ENCODE results near the gene PPP4R3A. TPM values are rescaled to one million over a fixed set of nuclear protein-coding genes. Genes with fewer than 3 reads are reported as not detected.
"Not testable (repeated sequence)": the region's sequence is repeated elsewhere in the genome, so short reads cannot be mapped to it uniquely, and the experiment has no call there.

PPP4R3A gene
- total and polyA plus RNA-seq, 9 donors, result 54.5 to 76.0 (median 69.0) TPM

DNA sequence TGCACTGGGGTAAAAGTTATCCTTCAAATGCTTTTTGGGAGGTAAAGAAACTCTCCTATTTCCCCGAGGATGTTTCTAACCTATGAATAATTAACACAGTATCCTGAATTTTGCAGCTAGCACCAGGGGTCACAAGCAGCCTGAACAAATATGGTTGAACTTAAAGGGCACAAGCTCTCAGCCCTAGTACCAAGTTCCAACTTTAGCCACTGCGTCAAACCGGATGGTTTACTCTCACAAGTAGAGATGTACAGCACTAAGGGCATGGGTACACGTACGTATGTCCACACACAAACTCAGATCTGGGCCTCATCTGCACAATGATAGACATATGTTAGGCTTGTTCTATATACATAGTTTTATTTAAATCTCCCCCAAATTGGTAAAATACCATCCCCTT lies 97.2 kb downstream of the PPP4R3A start:
- no peak for DNase-seq
- Histone ChIP-seq H3K27me3 (ENCODE audit: control insufficient read depth, insufficient read depth, low read length) (peaks cover 16% of the 10 kb centered on the region), H3K4me1 (ENCODE audit: control insufficient read depth, insufficient read depth, low read length) (peaks cover 9% of the 10 kb centered on the region), H3K36me3 (ENCODE audit: control insufficient read depth, insufficient read depth, low read length) (no peaks in the 10 kb centered on the region), H3K27ac (ENCODE audit: low read length) (no peak overlapping the region), H3K9me3 (replicated peaks; ENCODE audit: control insufficient read depth, low read depth, low read length) (no peaks in the 10 kb centered on the region), H3K4me3 (ENCODE audit: low read length) (no peak overlapping the region)
- WGBS (ENCODE audit: insufficient coverage), result 83% methylated on average over 1 of the region's 5 CpGs

DNA sequence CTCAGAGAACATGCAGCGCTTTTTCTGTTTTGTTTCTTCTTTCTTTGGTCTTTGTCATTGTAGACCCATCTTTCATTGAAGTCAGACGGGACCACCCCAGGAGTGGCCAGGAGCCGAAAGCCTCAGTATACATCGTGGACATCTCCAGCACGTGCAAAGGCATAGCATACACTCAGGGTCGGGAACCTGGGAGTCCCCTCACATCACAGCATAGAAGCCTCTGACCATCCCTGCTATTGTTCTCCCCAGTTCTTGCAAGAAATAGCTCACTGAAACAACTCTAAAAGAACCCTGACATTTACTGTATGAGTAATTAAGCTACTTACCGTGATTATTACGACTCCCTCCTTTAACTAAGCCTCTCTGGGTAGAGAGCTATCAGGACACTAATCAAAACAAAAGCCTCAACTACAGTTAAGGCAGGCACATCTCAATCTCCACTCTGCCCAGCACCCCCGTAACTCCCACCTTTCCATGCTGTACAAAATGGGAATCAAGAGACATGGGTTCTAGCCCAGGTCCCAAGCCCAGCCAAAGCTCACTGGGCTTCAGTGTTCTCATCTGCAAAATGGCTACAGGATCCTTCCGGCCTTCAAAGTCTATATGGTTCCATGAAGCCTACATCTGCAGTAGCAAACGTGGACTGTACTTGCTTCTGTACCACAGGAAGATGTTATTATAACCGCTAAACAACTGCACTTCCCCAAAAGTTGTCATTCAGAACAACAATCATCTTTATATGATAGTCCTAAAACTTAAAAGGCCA lies 99.2 kb downstream of the PPP4R3A start:
- Histone ChIP-seq H3K9me3 (replicated peaks; ENCODE audit: control insufficient read depth, low read depth, low read length) (no peaks in the 10 kb centered on the region), H3K27ac (ENCODE audit: low read length) (no peak overlapping the region), H3K27me3 (ENCODE audit: control insufficient read depth, insufficient read depth, low read length) (peaks cover 3% of the 10 kb centered on the region), H3K4me1 (ENCODE audit: control insufficient read depth, insufficient read depth, low read length) (no peaks in the 10 kb centered on the region), H3K36me3 (ENCODE audit: control insufficient read depth, insufficient read depth, low read length) (peaks cover 4% of the 10 kb centered on the region), H3K4me3 (ENCODE audit: low read length) (no peak overlapping the region)
- DNase-seq, result no peak
- 69% methylated on average over 10 of the region's 12 CpGs for WGBS (ENCODE audit: insufficient coverage)

DNA sequence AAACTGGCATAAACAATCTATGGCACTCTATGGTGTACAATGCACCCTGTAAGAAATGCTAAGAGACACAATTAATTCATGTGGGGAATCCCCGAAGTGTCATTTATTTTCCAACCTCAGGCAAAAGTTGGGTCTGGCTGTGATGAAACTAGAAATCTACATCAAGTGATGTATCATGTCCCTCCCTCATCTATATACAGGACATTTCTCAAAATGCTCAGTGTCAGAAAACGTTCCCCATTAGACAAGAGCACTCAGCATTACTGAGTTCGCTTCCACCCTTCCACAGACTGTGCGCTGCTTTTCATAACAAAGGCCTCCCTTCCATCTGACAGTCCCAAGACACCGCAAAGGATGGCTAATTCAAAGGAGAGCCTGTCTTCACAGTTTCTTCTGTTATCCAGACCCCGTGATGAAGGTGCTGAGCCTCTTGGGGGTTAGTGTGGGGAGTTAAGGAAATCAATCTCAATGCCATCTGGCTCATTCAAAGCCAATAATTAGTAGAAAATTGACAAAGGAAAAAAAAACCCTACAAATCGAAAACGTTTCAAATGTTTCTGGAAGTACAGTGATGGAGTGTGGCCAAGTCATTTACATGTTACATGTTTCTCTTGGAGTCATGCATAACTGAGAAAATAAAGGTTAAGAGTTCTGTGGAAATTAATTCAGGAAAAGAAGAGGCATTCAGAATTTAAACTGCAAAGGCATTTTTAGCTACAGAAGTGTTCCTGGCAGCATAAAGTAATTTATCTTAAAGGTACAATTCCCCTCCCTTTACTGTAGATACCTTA lies 100.0 kb downstream of the PPP4R3A start:
- no peak overlapping the region for H3K27ac ChIP-seq (ENCODE audit: low read length)
- WGBS (ENCODE audit: insufficient coverage), result 63% methylated on average over 2 of the region's 8 CpGs
- no peaks in the 10 kb centered on the region for H3K9me3 ChIP-seq (replicated peaks; ENCODE audit: control insufficient read depth, low read depth, low read length)
- peaks cover 2% of the 10 kb centered on the region for H3K4me1 ChIP-seq (ENCODE audit: control insufficient read depth, insufficient read depth, low read length)
- no peak overlapping the region for H3K4me3 ChIP-seq (ENCODE audit: low read length)
- peak; percentile 30 for DNase-seq
- peaks cover 6% of the 10 kb centered on the region for H3K36me3 ChIP-seq (ENCODE audit: control insufficient read depth, insufficient read depth, low read length)
- H3K27me3 ChIP-seq (ENCODE audit: control insufficient read depth, insufficient read depth, low read length), result peaks cover 2% of the 10 kb centered on the region

DNA sequence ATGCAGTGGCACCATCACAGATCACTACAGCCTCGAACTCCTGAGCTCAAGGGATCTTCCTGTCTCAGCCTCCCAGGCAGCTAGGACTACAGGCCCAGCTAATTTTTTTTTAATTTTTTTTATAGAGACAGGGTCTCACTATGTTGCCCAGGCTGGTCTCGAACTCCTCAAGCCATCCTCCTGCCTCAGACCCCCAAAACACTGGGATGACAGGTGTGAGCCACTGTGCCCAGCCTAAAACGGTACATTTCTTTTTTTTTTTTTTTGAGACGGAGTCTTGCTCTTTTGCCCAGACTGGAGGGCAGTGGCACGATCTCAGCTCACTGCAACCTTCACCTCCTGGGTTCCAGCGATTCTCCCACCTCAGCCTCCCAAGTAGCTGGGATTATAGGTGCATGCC lies 100.9 kb downstream of the PPP4R3A start:
- not testable (repeated sequence) for H3K27ac ChIP-seq (ENCODE audit: low read length); H3K36me3 ChIP-seq (ENCODE audit: control insufficient read depth, insufficient read depth, low read length); H3K4me1 ChIP-seq (ENCODE audit: control insufficient read depth, insufficient read depth, low read length); H3K4me3 ChIP-seq (ENCODE audit: low read length); H3K9me3 ChIP-seq (replicated peaks; ENCODE audit: control insufficient read depth, low read depth, low read length); H3K27me3 ChIP-seq (ENCODE audit: control insufficient read depth, insufficient read depth, low read length); DNase-seq
- WGBS (ENCODE audit: insufficient coverage), result 79% methylated on average over 2 of the region's 6 CpGs

Other genes starting within 250 kb of the PPP4R3A start
- 12.5 TPM for gene CCDC88C, start 92.5 kb downstream of the PPP4R3A start, total RNA-seq
- 10 to 100 TPM in 4 of 8 donors, 1 to 10 TPM in 4; 7.4 to 13.1 (median 10.9) TPM for gene CCDC88C, start 92.5 kb downstream of the PPP4R3A start, polyA plus RNA-seq (ENCODE audit: insufficient read depth in 1 of 8, insufficient read length in 8 of 8, low replicate concordance in 1 of 8)
- 0.80 TPM for gene CATSPERB, start 221.8 kb upstream of the PPP4R3A start, total RNA-seq
- gene CATSPERB, start 221.8 kb upstream of the PPP4R3A start, polyA plus RNA-seq (ENCODE audit: insufficient read depth in 1 of 8, insufficient read length in 8 of 8, low replicate concordance in 1 of 8), result under 1 TPM in 7 of 8 donors, not detected in 1; 0.06 to 0.93 (median 0.23) TPM

All from muscle of leg (tissue), 11 donors.